Femur (tissue), 1 donor: ENCODE measurements around the gene PNCK.
A peak's percentile ranks its signal among the peaks of the same experiment; 100 is the strongest.
"Not testable (repeated sequence)": the region's sequence is repeated elsewhere in the genome, so short reads cannot be mapped to it uniquely, and the experiment has no call there.

ENCODE experiments used
- DNase-seq: peaks from one replicate; pipeline ENCODE4 v3.0.0-alpha.2; 2017

The PNCK gene

DNA sequence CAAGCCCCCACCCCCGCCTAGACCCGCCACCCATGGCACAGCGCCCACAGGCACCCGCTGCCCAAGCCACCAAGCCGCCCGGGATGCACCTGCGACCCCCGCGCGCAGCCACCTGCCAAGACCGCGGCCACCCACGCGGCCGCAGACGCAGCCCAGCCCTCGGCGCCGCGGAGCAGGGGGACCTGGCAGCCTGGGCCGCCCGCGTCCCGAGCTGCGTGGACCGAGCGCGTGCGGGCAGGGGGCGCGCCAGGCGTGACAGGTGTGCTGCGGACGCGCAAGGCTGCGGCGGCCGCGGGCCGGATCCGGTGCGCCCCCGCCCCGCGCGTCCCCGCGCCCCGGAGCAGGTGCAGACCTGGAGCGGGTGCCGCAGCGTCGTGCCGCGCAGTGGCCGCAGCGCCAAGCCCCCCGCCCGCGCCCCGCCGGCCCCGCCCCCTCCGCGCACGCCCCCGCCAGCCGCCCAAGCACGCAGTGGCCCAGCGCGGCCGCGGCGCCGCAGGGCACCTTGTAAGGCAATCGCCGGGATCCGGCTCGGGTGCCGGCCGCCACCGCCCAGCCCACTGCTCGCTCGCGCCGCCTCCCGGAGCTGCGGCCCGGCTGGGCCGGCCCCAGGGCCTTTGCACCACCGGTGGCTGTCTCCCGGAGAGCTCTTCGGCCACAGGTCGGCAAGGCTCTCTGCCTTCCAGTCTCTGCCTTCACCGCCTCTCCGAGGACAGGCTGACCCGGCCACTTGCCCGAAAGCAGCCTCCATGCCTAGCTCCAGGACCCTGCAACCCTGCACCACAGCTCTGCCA is at the start of gene PNCK:
Gene PNCK, minus strand, starts transcription at position 386 of the 791 bp plus-strand sequence. CDS start 737 bp downstream, outside the sequence.
- no peak for DNase-seq

- DNase-seq, result no peak
These were observed 49.2 kb upstream of the PNCK start for GRCh38 chrX:153722704-153723350.

DNA sequence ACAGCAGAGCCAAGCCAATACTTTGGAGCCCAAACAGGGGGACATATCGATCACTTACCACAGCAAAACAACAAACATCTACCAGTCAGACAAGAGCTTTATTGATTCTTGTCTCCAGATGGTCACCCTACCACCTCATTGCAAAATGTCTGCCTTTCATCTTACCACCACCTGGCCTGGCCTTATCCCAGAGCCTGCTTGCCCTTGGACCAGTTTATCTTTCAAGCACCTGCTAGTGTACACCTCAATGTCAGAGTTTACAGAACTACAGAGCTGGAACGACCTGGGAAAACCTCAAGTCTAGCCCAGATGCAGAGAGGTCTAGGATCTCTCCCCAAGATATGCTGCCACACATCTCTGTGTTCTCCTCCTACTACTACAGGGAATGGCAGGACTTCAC is 46.1 kb upstream of the PNCK start:
- DNase-seq, result no peak

- DNase-seq, result no peak
These were observed 45.6 kb upstream of the PNCK start for GRCh38 chrX:153719238-153719637.

DNA sequence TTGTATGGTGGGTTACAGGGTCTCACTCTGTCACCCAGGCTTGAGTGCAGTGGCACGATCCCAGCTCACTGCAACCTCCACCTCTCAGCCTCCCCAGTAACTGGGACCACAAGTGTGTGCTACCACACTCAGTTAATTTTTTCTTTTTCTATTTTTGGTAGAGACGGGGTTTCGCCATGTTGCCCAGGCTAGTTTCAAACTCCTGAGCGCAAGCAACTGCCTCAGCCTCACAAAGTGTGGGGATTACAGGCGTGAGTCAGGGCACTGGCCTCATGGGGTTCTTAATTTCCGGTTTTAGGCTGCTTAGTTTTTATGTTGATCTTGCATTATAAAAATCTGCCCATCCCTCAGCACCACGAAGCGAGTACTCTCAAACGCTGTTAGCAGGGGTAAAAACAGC is 43.8 kb upstream of the PNCK start:
- no peak for DNase-seq

GRCh38 chrX:153714256-153714655 is 40.6 kb upstream of the PNCK start:
- DNase-seq, result no peak

- no peak for DNase-seq
These were observed 36.4 kb upstream of the PNCK start for GRCh38 chrX:153709726-153710674.

- peak; percentile 82 for DNase-seq
These were observed 34.8 kb upstream of the PNCK start for GRCh38 chrX:153708415-153708814.

- no peak for DNase-seq
These were observed 33.8 kb upstream of the PNCK start for GRCh38 chrX:153707406-153707805.

DNA sequence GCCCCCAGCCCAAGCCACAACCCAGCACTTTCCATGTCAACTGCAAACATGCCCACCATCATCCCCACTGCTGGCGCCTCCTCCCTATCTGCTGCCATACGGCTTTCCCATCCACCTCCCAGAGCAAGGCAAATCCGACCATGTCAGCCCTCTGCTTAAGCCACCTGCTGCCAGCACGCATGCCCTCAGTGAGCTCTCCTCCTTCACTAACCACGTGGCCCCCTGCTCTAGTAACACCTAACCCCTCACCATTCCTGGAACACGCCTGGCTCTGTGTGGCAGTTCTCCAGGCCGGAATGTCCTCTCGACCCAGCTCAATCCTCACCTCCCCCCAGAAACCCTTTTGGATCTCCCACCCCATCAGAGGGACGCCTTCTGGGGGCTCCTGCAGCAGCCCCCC is 33.2 kb upstream of the PNCK start:
- no peak for DNase-seq

DNA sequence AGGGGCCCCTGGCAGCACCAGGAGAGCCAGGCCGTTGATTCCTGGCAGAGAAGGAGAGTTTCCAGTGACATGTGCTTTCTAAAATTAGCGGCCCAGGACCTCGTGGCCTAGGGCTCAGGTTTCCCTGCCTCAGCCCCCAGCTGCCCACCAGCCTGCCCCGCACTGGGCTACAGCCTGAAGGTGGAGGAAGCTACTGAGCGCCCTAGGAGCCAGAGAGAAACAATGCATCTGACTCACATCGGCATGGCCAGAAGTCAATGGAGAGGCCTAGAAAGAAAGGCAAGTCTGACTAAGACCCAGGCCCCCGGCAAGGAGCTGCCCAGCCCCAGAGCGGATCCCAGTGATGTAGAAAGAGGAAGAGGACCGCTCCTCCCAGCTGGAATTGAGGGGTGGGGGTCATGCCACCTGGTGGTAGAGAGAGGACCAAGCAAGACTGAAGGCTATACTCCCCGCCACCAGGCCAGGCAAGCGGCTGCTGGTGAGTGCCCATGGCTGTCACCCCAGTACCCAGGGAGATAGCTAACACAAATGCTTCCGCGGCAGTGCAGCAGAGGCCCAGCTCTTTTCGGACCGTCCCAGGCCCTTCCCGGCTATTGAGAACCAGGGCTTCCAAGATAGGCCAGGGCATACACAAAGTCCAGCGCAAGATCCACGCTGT is 31.9 kb upstream of the PNCK start:
- not testable (repeated sequence) for DNase-seq

DNA sequence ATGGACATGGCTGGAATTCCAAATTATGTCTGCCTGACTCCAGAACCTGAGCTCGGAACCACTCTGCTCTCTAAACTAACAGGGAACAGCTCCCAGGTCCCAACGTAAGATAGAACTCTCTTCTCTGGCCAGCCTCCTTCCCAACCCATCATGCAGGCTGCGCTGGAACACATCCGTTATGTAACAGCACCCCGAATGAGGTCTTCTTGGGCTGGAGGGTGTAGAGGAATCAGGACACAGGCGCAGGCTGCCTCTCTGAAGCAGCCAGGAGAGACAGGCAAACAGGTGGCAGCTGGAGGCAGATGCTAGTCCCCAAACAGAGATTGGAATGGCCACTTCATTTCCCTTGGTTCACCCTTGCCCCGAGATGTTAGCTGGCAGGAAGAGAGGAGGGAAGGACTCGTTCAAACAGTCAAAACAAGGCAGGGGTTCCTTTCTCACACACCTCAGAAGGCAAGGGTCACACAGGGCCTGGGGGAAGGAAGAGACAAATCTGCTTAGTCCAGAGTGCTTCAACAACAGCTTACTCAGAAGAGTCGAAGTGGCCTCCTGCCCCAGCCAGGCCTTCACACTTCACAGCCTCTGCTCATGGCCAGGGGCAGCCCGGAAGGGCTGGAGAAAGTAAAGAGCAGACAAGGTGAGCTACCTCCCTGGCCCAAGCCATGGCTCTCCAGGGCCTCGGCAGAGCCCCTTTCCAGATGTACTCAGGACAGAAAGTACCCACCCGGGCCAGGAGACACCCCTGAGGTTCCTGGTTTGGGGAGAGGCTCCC is 31.2 kb upstream of the PNCK start:
- DNase-seq, result not testable (repeated sequence)

GRCh38 chrX:153704021-153704526 is 30.5 kb upstream of the PNCK start:
- DNase-seq, result no peak

GRCh38 chrX:153703036-153703370 is 29.4 kb upstream of the PNCK start:
- peak; percentile 42 for DNase-seq

- DNase-seq, result no peak
These were observed 28.9 kb upstream of the PNCK start for GRCh38 chrX:153702336-153703035.

- DNase-seq, result no peak
These were observed 28.1 kb upstream of the PNCK start for GRCh38 chrX:153701706-153702105.

DNA sequence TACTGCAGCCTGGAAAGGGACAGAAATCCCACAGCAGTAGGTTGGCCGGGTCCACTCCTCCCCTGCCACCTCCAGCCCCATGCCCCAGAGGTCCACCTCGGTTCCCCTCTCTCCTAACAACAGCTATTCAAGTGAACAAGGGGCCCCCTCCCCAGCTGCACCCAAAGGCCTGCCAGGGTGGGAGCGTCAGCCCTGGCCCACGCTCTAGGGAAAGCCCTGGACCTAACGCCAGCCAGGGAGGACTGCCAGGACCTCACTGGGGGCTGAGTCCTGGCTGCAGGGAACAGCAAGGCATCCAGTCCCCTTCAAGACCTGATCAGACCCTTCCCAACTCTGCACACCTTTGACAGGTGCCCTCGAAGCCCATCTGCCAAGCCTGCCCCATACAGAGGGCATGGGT is 27.4 kb upstream of the PNCK start:
- no peak for DNase-seq

- no peak for DNase-seq
These were observed 26.8 kb upstream of the PNCK start for GRCh38 chrX:153700376-153700945.

GRCh38 chrX:153699784-153700371 is 26.3 kb upstream of the PNCK start:
- not testable (repeated sequence) for DNase-seq

- DNase-seq, result not testable (repeated sequence)
These were observed 25.7 kb upstream of the PNCK start for GRCh38 chrX:153699210-153699783.
